PC-3 (cell line): Measurements from ENCODE around the gene CNST. TPM values are rescaled to one million over a fixed set of nuclear protein-coding genes. Genes with fewer than 3 reads are reported as not detected.
A peak's percentile ranks its signal among the peaks of the same experiment; 100 is the strongest.

Experiments
- ATAC-seq: fragments of 200-7000 bp; cut with Tn5 transposase; 2 replicates; pipeline ENCODE4 v1.9.1; 2020; ENCODE audit warnings: mild to moderate bottlenecking, moderate library complexity
- BruUV-seq: library from RNA; stranded (reverse); fragments of 400-500 nt; replicated peaks from 2 replicates; lab custom pipeline; 2021; lab: Mats Ljungman, UMichigan
- CTCF ChIA-PET: fragments of 300-600 bp; sonication (Branson Sonifier 250); formaldehyde crosslinking; loops from one replicate; lab custom pipeline; 2022; ENCODE audit warnings: antibody characterized with exemption; lab: Charles Lee
- POLR2A ChIA-PET: fragments of 300-600 bp; sonication (Branson Sonifier 250); formaldehyde crosslinking; loops from one replicate; lab custom pipeline; 2022; ENCODE audit warnings: antibody characterized with exemption; ENCODE audit not compliant: unreplicated experiment; lab: Charles Lee
- DNase-seq: peaks from one replicate; pipeline ENCODE4 v3.0.0-alpha.2; 2015
- H2AFZ ChIP-seq: fragments of 300-600 bp; sonication (generic); 2 replicates; pipeline ENCODE4 v1.6.0; 2016; ENCODE audit warnings: antibody characterized with exemption, low read length
- H3F3A ChIP-seq: fragments of 300-600 bp; sonication (generic); one replicate; pipeline ENCODE4 v1.6.0; 2017; ENCODE audit warnings: antibody characterized with exemption, low read length, control low read depth, mild to moderate bottlenecking; ENCODE audit not compliant: unreplicated experiment
- H3K27ac ChIP-seq: fragments of 300-600 bp; sonication (generic); 2 replicates; pipeline ENCODE4 v1.5.1; 2016; ENCODE audit warnings: mild to moderate bottlenecking, low read length
- H3K27me3 ChIP-seq: fragments of 300-600 bp; sonication (generic); 2 replicates; pipeline ENCODE4 v1.6.1; 2016; ENCODE audit warnings: low read length, mixed read lengths
- H3K36me3 ChIP-seq: fragments of 300-600 bp; sonication (generic); 2 replicates; pipeline ENCODE4 v1.6.1; 2016; ENCODE audit warnings: low read depth, mixed run types, low read length, mixed read lengths
- H3K4me1 ChIP-seq: fragments of 300-600 bp; sonication (generic); 2 replicates; pipeline ENCODE4 v1.5.1; 2016; ENCODE audit warnings: low read length; ENCODE audit not compliant: insufficient read depth
- H3K4me2 ChIP-seq: fragments of 300-600 bp; sonication (generic); 2 replicates; pipeline ENCODE4 v1.6.0; 2016; ENCODE audit warnings: low read length
- H3K4me3 ChIP-seq: fragments of 300-600 bp; sonication (generic); 2 replicates; pipeline ENCODE4 v1.5.1; 2016; ENCODE audit warnings: mild to moderate bottlenecking, low read length, mixed read lengths
- H3K79me2 ChIP-seq: fragments of 300-600 bp; sonication (generic); 2 replicates; pipeline ENCODE4 v1.6.1; 2017; ENCODE audit warnings: low read length, mixed read lengths
- H3K9ac ChIP-seq: fragments of 300-600 bp; sonication (generic); 2 replicates; pipeline ENCODE4 v1.6.0; 2016; ENCODE audit warnings: mild to moderate bottlenecking, low read length
- H3K9me2 ChIP-seq: fragments of 300-600 bp; sonication (generic); replicated peaks from 2 replicates; pipeline ENCODE4 v1.6.1; 2016; ENCODE audit warnings: mixed run types, low read length, mixed read lengths
- H3K9me3 ChIP-seq: fragments of 300-600 bp; sonication (generic); 2 replicates; pipeline ENCODE4 v1.6.1; 2016; ENCODE audit warnings: low read length, mixed read lengths
- H4K20me1 ChIP-seq: fragments of 300-600 bp; sonication (generic); 2 replicates; pipeline ENCODE4 v1.6.1; 2016; ENCODE audit warnings: low read length, mixed read lengths
- EZH2 ChIP-seq: fragments of 300-600 bp; sonication (generic); IDR thresholded peaks from one replicate; pipeline ENCODE4 v1.6.1; 2017; ENCODE audit warnings: antibody characterized with exemption, mild to moderate bottlenecking, low read length; ENCODE audit not compliant: unreplicated experiment
- EZH2phosphoT487 ChIP-seq: fragments of 300-600 bp; sonication (generic); IDR thresholded peaks from 2 replicates; pipeline ENCODE4 v1.6.1; 2018; ENCODE audit warnings: mild to moderate bottlenecking, antibody characterized with exemption, low read length, borderline replicate concordance
- intact Hi-C: fragments of 100-400 bp; cut with micrococcal nuclease; formaldehyde crosslinking; loops from 2 replicates; pipeline ENCODE4 v1.9.0; 2023
- total RNA-seq: library from RNA; depleted of rRNA; stranded (reverse); fragments of >200 nt; gene quantifications from 2 replicates; pipeline ENCODE4 v1.2.3, GENCODE V29; 2014
- TF ChIP-seq, protein P1 (sequence below): fragments of 300-600 bp; sonication (generic); conservative IDR thresholded peaks from 2 replicates; pipeline ENCODE4 v1.5.1; 2017; ENCODE audit warnings: antibody characterized with exemption, low read depth, mild to moderate bottlenecking, low read length

The CNST gene
- total RNA-seq, 1 experiment from 2014 or later, result 13.5 TPM

- DNase-seq, result no peak
- no peaks in the 10 kb centered on the region for H3K36me3 ChIP-seq
- BruUV-seq, result no TSS peak
- H3K27me3 ChIP-seq, result no peaks in the 10 kb centered on the region
- H3K9ac ChIP-seq, result peak overlapping the region; percentile 11; the same call in 1 of the 2 replicates
- ATAC-seq, result no peak
- H3F3A ChIP-seq, result no peaks in the 10 kb centered on the region
- TF ChIP-seq, protein P1, sequence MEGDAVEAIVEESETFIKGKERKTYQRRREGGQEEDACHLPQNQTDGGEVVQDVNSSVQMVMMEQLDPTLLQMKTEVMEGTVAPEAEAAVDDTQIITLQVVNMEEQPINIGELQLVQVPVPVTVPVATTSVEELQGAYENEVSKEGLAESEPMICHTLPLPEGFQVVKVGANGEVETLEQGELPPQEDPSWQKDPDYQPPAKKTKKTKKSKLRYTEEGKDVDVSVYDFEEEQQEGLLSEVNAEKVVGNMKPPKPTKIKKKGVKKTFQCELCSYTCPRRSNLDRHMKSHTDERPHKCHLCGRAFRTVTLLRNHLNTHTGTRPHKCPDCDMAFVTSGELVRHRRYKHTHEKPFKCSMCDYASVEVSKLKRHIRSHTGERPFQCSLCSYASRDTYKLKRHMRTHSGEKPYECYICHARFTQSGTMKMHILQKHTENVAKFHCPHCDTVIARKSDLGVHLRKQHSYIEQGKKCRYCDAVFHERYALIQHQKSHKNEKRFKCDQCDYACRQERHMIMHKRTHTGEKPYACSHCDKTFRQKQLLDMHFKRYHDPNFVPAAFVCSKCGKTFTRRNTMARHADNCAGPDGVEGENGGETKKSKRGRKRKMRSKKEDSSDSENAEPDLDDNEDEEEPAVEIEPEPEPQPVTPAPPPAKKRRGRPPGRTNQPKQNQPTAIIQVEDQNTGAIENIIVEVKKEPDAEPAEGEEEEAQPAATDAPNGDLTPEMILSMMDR, result no peak
- TF ChIP-seq EZH2phosphoT487 (no peak), EZH2 (no peak)
- H4K20me1 ChIP-seq, result no peaks in the 10 kb centered on the region
- POLR2A ChIA-PET, result interaction anchor here (0.6 kb wide), 1 partner anchor 131 kb away, joined by 4 read pairs; no protein-coding TSS in a partner anchor
- H2AFZ ChIP-seq, result peak overlapping the region; percentile 78
- peak overlapping the region; percentile 69 for H3K4me2 ChIP-seq
- H3K4me1 ChIP-seq, result peaks cover 8% of the 10 kb centered on the region; the same call in 1 of the 2 replicates
- intact Hi-C loops, result loop anchor here (1.0 kb wide), 4 partner anchors 26 to 201 kb away; partner anchors contain the start of genes CNST, SCCPDH and TFB2M
- CTCF ChIA-PET, result no interaction called here
- H3K9me2 ChIP-seq, result no peaks in the 10 kb centered on the region
- H3K4me3 ChIP-seq, result peak overlapping the region; percentile 39
- H3K79me2 ChIP-seq, result no peaks in the 10 kb centered on the region
- H3K9me3 ChIP-seq, result 0 out of 2 replicates have a peak, but pooled peaks cover 4% of the 10 kb centered on the region
- peak overlapping the region; percentile 7 for H3K27ac ChIP-seq
Observed at GRCh38 chr1:246698466-246699094, 132.3 kb downstream of the CNST start.

GRCh38 chr1:246699095-246699735 is 133.0 kb downstream of the CNST start:
- POLR2A ChIA-PET, result no interaction called here
- H3K9me3 ChIP-seq, result 0 out of 2 replicates have a peak, but pooled peaks cover 3% of the 10 kb centered on the region
- no peaks in the 10 kb centered on the region for H3K36me3 ChIP-seq
- peak overlapping the region; percentile 39 for H3K4me3 ChIP-seq
- peak; percentile 95 for ATAC-seq
- DNase-seq, result peak; percentile 96
- BruUV-seq, result no TSS peak
- peak overlapping the region; percentile 69 for H3K4me2 ChIP-seq
- no peaks in the 10 kb centered on the region for H3K79me2 ChIP-seq
- no peaks in the 10 kb centered on the region for H4K20me1 ChIP-seq
- peak overlapping the region; percentile 78 for H2AFZ ChIP-seq
- no peaks in the 10 kb centered on the region for H3K9me2 ChIP-seq
- peaks cover 9% of the 10 kb centered on the region for H3K4me1 ChIP-seq
- no peaks in the 10 kb centered on the region for H3F3A ChIP-seq
- CTCF ChIA-PET, result interaction anchor here (0.7 kb wide), 1 partner anchor 60 kb away, joined by 4 read pairs; no protein-coding TSS in a partner anchor
- peak overlapping the region; percentile 7 for H3K27ac ChIP-seq
- no peaks in the 10 kb centered on the region for H3K27me3 ChIP-seq
- TF ChIP-seq, protein P1, result peak; percentile 95
- TF ChIP-seq EZH2phosphoT487, result no peak
- intact Hi-C loops, result loop anchor here (1.0 kb wide), 4 partner anchors 25 to 202 kb away; partner anchors contain the start of genes CNST, SCCPDH and TFB2M
- peak overlapping the region; percentile 11; the same call in 1 of the 2 replicates for H3K9ac ChIP-seq
